Right lobe of liver (tissue), 4 donors: ENCODE measurements around the gene NMNAT2.

Source experiments
- CTCF ChIP-seq, 4 donors: fragments of 200-600 bp in 3 of 4; fragments of 450-650 bp in 1 of 4; IDR thresholded peaks; one replicate each; pipeline versions ENCODE4 v1.5.1 to v1.8.0; 2016 to 2022; ENCODE audit warnings: antibody characterized with exemption in 4 of 4, mild to moderate bottlenecking in 2 of 4
- POLR2A ChIP-seq: fragments of 450-650 bp; IDR thresholded peaks from one replicate; pipeline ENCODE4 v1.6.1; 2017; ENCODE audit warnings: antibody characterized with exemption, mild to moderate bottlenecking
- donor health status: DM: no; HTN: no; CAD: no.
- donor health status: DM: no; HTN: no; CAD: no.
- donor health status: DM: no; HTN: yes; CAD: no.

- no peak for TF ChIP-seq CTCF (IDR thresholded peaks at IDR 0.05)
- TF ChIP-seq POLR2A, result no peak
Observed at GRCh38 chr1:183281039-183281438, 137.1 kb downstream of the NMNAT2 start.
